GM21786 (cell line): Measurements from ENCODE around the gene COQ9.
"Not testable (repeated sequence)": the region's sequence is repeated elsewhere in the genome, so short reads cannot be mapped to it uniquely, and the experiment has no call there.

ENCODE experiments used
- ATAC-seq: cut with Tn5 transposase; IDR thresholded peaks from one replicate; pipeline ENCODE4 v1.9.1; 2021; ENCODE audit not compliant: unreplicated experiment

COQ9 gene

GRCh38 chr16:57426356-57426755, 20.9 kb upstream of the COQ9 start:
- no peak for ATAC-seq

DNA sequence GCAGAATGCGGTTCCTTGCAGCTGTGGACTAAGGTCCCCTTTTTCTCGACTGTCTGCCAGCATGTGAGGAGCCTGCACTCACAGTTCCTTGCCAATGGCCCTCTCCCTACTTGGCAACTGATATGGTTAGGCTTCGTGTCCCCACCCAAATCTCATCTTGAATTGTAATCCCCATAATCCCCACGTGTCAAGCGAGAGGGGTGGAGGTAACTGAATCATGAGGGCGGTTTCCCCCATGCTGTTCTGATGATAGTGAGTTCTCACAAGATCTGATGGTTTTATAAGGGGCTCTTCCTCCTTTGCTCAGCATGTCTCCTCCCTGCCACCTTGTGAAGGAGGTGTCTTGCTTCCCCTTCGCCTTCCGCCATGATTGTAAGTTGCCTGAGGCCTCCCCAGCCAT, 20.0 kb upstream of the COQ9 start:
- ATAC-seq = no peak

DNA sequence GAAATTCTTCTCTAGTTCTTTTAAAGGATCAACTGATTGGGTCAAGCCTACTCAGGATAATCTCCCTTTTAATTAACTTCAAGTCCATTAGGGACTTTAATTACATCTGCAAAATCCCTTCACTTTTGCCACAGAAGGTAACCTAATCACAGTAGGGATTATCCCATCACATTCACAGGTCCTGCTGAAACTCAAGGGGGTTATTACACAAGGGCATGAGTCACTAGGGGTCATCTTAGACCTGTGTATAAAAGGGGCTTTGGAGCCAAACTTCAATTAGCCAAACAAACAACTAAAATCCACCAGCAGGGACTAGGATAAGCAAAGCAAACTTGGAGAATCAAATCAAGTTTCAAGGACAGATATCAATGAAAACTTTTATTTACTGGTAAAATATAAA, 19.5 kb upstream of the COQ9 start:
- no peak for ATAC-seq

GRCh38 chr16:57430955-57431354, 16.3 kb upstream of the COQ9 start:
- no peak for ATAC-seq

DNA sequence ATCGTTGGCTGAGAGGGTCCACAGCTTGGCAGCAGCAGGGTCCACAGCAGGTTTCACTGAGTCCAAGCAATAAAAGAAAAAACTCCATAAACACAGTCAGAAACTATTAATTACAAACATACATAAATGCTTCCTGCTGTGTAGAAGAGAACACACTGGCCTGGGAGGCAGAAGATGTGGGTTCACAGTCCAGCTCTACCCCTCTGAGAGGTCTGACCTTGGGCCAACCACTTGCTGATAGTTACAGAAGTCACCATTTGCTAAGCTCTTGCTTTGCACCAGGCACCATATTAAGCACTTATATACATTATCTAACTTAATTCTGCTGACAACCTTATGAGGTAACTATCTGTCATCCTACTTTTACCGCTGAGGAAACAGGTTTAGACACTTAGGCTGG, 14.8 kb upstream of the COQ9 start:
- no peak for ATAC-seq

DNA sequence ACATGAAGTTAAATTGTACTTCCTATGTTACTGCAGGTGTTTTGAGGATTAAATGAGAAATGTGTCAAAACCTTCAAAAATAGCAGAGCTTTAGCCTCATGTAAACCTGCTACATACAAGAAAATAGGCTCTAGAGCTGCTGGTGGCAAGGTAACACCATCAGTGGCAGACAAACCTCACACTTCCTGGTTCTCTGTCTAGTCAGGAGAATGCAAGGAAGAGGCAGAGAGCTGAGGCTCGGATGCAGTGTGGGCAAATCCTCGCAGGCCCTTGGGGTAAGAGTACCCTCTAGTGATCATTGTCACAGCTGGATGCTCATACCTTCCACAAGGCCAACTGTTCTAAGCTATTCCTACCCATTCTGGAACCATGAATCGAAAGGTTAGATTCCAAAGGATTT, 14.3 kb upstream of the COQ9 start:
- no peak for ATAC-seq

GRCh38 chr16:57434003-57434402, 13.3 kb upstream of the COQ9 start:
- no peak for ATAC-seq

GRCh38 chr16:57435838-57436237, 11.4 kb upstream of the COQ9 start:
- no peak for ATAC-seq

DNA sequence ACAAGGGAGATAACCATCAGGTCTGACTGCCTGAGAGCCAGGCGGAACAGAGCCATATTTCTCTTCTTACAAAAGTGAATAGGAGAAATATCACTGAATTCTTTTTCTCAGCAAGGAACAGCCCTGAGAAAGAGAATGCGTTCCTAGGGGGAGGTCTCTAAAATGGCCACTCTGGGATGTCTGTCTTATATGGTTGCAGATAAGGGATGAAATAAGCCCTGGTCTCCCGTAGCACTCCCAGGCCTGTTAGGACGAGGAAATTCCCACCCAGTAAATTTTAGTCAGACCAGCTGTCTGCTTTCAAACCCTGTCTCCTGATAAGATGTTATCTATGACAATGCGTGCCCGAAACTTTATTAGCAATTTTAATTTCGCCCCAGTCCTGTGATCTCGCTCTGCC, 7.3 kb upstream of the COQ9 start:
- not testable (repeated sequence) for ATAC-seq

- not testable (repeated sequence) for ATAC-seq
These were observed 6.7 kb upstream of the COQ9 start for GRCh38 chr16:57440551-57440950.

DNA sequence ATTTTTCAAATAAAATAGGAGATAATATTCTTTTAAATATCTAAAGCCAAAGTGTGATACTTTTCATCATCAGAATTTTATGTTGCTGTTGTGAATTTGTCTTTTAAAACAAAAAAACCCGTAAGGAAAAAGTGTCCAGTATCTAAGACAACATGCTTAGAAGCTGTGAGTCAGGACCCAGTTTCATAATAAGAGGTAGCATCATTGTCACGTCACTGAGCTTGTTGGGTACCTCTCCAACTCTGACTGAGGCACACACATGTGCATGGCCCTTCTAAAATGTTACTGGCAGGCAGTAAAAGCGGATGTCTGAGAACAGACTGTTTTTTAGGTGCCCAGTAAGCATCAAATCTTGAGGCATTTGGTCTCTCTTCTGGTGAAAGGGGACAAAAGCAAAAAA, 2.6 kb upstream of the COQ9 start:
- ATAC-seq = no peak

- ATAC-seq = no peak
These were observed 1.8 kb upstream of the COQ9 start for GRCh38 chr16:57445510-57445909.

DNA sequence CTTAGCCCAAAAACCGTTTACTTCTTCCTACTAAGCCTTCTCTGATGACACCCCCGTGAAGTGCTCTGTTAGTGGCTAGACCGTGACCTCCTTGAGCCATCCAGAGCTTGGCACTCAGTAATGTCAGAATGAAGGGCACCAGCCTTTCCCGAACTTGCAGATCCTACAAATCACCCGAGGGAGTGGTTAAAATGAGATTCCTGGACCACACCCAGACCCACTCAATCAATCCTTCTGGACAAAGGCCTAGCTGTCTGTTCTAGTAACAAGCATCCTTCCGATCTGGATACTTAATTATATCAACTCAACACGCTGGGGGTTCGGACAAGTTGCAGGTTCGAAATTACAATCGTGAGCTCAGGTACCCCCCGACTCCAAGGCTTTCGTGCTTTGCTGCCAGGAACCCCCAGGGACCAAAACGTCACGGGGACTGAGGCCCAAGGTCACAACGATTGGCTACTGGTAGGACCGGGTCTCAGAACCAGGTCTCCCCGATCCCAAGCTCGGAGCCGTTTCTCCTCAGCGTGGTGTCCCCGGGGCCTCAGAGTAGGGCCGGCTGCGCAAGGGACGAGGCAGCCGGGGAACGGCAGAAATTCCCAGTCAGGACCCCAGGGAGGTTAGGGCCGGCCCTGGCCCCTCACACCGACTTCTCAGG, 621 bp upstream of the COQ9 start:
- peak; percentile 36 for ATAC-seq

GRCh38 chr16:57452021-57452420, 4.7 kb downstream of the COQ9 start:
- no peak for ATAC-seq

DNA sequence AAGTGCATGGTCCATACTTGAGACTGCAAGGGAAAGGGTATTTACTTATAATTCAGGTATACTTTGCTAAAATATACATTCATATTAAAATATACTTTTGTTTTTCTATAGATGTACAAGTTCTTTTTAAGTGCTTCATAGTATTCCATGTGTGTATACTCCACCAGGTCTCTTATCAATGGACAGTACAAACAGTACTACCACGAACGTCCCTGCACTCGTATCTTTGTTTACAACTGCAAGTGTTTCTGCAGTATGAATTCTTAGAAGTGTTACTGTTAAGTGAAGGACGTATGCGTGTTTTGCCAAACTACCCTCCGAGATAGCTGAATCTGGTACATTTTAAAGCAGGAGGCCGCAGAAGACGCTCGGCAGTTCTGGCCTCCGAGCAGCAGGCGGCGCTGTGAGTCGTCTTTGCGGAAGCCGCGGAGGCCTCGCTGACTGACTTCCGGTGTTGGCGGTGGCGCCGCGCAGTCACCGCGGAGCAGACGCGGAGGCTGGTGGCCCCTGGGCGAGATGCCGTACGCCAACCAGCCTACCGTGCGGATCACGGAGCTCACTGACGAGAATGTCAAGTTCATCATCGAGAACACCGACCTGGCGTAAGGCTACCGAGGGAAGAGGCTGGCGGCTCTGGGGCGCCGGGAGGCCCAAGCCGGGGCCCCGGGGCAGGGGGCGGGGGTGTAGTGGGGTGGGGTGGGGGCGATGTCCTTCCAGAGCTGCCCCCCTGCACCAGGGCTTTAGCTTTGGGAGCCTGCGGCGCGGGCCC, 15.1 kb downstream of the COQ9 start, which contains the start of gene POLR2C:
TSS of gene POLR2C (plus strand) at position 471 of the 769 bp plus-strand sequence. CDS start at position 517, 46 bp downstream.
- ATAC-seq = peak; percentile 92

DNA sequence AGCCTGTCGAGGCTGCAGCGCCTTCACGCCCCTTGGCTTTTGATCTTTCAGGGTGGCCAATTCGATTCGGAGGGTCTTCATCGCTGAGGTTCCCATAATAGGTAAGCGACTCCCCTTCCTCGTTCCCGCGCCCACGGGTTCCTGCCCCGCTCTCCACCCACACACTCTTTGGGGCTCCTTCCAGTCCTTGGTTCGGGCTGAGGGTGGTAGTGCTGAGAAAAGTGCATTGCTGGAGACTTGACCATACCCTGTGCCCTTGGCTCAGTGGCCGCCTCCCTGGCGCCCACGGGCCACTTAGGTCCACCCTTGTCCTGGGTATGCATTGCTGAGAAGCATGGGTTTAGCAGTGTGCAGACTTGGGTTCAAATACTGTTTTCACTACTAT, 15.7 kb downstream of the COQ9 start:
- no peak for ATAC-seq

- no peak for ATAC-seq
These were observed 17.2 kb downstream of the COQ9 start for GRCh38 chr16:57464523-57464922.

DNA sequence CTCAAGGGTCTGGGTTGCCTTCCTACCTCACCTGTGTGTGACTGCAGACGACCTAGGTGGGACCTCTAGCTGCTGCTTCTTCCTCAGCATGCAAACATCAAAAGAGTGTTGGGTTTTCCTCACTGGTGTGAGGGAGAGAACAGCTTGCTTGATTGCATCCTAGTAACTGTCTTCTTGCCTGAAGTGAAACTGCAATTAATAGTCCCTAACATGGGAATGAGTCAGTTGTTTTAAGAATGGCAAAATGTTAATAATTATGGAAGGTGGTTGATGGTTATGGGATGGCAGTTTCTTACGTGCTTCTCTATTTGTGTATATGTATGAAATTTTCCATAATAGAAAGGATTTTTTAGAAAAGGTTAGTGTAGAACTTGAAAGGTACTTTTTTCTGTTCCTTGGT, 21.1 kb downstream of the COQ9 start:
- ATAC-seq = no peak

DNA sequence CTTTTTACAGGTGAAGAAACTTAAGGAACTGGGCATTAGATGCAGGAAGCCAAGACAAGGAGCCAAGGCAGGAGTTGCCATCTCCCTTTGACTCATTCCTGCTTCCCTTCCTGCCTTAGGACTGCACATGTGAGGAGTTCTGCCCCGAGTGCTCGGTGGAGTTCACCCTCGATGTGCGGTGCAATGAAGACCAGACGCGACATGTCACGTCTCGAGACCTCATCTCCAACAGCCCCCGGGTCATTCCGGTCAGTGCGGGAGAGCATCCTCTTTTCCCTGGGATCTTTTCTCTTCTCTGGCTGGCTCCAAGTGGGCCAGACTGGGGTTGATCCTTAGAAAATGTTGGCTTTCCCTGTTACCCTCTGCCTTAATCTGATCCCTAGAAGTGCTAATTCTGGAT, 21.8 kb downstream of the COQ9 start:
- ATAC-seq = no peak

- no peak for ATAC-seq
These were observed 22.7 kb downstream of the COQ9 start for GRCh38 chr16:57469917-57470470.

DNA sequence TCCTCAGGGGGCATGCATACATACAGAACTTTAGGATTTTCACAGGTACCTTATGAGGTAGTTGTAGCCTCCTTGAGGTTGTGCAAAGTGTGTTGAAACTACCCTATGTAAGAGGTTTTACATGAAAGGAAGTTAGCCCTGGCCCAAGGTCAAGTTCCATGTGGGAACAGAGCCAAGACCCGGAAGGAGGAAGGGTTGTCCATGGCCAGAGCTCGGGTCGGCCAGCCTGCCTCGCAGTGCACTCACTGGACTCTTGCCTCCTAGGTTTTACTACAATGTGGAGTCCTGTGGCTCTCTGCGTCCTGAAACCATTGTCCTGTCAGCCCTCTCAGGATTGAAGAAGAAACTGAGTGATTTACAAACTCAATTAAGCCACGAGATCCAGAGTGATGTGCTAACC, 23.4 kb downstream of the COQ9 start:
- ATAC-seq = no peak

- ATAC-seq = no peak
These were observed 23.9 kb downstream of the COQ9 start for GRCh38 chr16:57471209-57471608.
